Body of pancreas (tissue), 4 donors: Measurements from ENCODE around the gene AMN1. TPM values are rescaled to one million over a fixed set of nuclear protein-coding genes. Genes with fewer than 3 reads are reported as not detected.
"Not testable (repeated sequence)": the region's sequence is repeated elsewhere in the genome, so short reads cannot be mapped to it uniquely, and the experiment has no call there.

Experiments
- ATAC-seq: fragments of 150-250 bp; one replicate; pipeline ENCODE4 v1.9.1; 2016
- DNase-seq, 4 donors: peaks; one replicate each; pipeline ENCODE4 v3.0.0-alpha.2; 2019
- H3K27ac ChIP-seq, 4 donors: fragments of 200-600 bp; sonication (generic); 1 replicate in 3 of 4; 2 replicates in 1 of 4; pipeline versions ENCODE4 v1.5.1 to v1.6.1; 2016 to 2019; ENCODE audit warnings: mild to moderate bottlenecking in 1 of 4, mixed read lengths in 1 of 4, moderate library complexity in 1 of 4
- H3K27me3 ChIP-seq, 2 donors: fragments of 200-600 bp; sonication (generic); one replicate each; pipeline ENCODE4 v1.6.0; 2016; ENCODE audit warnings: mild to moderate bottlenecking in 1 of 2
- H3K36me3 ChIP-seq, 2 donors: fragments of 200-600 bp; sonication (generic); replicated peaks in 1 of 2; 2 replicates each; pipeline ENCODE4 v1.5.1; 2016; ENCODE audit warnings: low read depth in 2 of 2; ENCODE audit not compliant: insufficient read depth in 1 of 2
- H3K4me1 ChIP-seq: fragments of 200-600 bp; sonication (generic); one replicate; pipeline ENCODE4 v1.6.0; 2016
- H3K4me3 ChIP-seq, 2 donors: fragments of 200-600 bp; sonication (generic); 1 replicate in 1 of 2; 2 replicates in 1 of 2; pipeline ENCODE4 v1.5.1; 2016 to 2019
- H3K9me3 ChIP-seq, 3 donors: fragments of 200-600 bp; sonication (generic); 1 replicate in 2 of 3; 2 replicates in 1 of 3; pipeline ENCODE4 v1.5.1; 2016
- POLR2A ChIP-seq, 3 donors: fragments of 450-650 bp; IDR thresholded peaks; one replicate each; pipeline ENCODE4 v1.6.1; 2016; ENCODE audit warnings: antibody characterized with exemption in 3 of 3, mild to moderate bottlenecking in 2 of 3
- WGBS, 2 donors: methylation state at CpG; one replicate each; pipeline ENCODE4 v1.1.5; 2017; 5-methylcytosine and 5-hydroxymethylcytosine counted together
- intact Hi-C: fragments of 100-400 bp; cut with DNase I; formaldehyde crosslinking; loops from one replicate; pipeline ENCODE4 v1.15.1; 2023
- total RNA-seq, 2 donors: library from RNA; depleted of rRNA; stranded (reverse); fragments of >200 nt; gene quantifications; one replicate each; pipeline ENCODE4 v1.1.0, GENCODE V29; 2016
- TF ChIP-seq, protein P1 (sequence below), 7 experiments: fragments of 450-650 bp in 4 of 7; fragments of 200-600 bp in 3 of 7; sonication (generic) in 3 of 7; IDR thresholded peaks; one replicate each; pipeline ENCODE4 v1.5.1; 2016 to 2019; ENCODE audit warnings: antibody characterized with exemption in 7 of 7

The AMN1 gene
- total RNA-seq, 2 donors from 2014 or later: 6.5 to 13.2 TPM

DNA sequence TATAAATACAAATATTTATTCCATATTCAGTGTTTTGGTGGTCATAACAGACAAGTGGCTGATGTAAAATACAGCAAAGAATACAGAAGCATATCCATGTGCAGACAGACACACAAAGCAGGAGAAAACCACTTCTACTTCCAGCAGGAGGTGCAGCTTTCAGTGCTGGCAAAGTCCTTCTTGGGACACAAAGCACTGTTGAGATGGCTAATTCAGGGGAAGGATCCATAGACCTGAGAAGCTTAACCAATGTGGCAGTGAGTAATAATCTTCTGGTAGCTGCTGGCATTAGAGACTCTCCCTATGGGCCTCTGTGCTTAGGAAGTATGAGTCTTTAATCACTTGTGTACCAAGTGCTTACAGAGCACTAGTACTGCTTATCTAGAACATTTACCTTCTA lies 26.8 kb downstream of the AMN1 start:
- Histone ChIP-seq H3K27ac (no peak overlapping the region), H3K36me3 (no peaks in the 10 kb centered on the region), H3K9me3 (no peaks in the 10 kb centered on the region), H3K4me1 (no peaks in the 10 kb centered on the region), H3K4me3 (no peak overlapping the region), H3K27me3 (no peaks in the 10 kb centered on the region)
- no peak for ATAC-seq
- DNase-seq: no peak
- intact Hi-C loops: no loop called here
- TF ChIP-seq, protein P1, sequence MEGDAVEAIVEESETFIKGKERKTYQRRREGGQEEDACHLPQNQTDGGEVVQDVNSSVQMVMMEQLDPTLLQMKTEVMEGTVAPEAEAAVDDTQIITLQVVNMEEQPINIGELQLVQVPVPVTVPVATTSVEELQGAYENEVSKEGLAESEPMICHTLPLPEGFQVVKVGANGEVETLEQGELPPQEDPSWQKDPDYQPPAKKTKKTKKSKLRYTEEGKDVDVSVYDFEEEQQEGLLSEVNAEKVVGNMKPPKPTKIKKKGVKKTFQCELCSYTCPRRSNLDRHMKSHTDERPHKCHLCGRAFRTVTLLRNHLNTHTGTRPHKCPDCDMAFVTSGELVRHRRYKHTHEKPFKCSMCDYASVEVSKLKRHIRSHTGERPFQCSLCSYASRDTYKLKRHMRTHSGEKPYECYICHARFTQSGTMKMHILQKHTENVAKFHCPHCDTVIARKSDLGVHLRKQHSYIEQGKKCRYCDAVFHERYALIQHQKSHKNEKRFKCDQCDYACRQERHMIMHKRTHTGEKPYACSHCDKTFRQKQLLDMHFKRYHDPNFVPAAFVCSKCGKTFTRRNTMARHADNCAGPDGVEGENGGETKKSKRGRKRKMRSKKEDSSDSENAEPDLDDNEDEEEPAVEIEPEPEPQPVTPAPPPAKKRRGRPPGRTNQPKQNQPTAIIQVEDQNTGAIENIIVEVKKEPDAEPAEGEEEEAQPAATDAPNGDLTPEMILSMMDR (IDR thresholded peaks at IDR 0.05): no peak
- no peak for TF ChIP-seq POLR2A (IDR thresholded peaks at IDR 0.05)

DNA sequence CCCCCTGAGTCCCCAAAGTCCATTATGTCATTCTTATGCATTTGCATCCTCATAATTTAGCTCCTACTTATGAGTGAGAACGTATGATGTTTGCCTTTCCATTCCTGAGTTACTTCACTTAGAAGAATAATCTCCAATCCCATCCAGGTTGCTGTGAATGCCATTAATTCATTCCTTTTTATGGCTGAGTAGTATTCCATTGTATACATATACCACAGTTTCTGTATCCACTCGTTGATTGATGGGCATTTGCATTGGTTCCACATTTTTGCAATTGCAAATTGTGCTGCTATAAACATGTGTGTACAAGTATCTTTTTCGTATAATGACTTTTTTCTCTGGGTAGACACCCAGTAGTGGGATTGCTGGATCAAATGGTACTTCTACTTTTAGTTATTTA lies 38.9 kb downstream of the AMN1 start:
- intact Hi-C loops, H3K36me3 ChIP-seq, DNase-seq, H3K27me3 ChIP-seq, ATAC-seq, H3K4me1 ChIP-seq, H3K9me3 ChIP-seq, H3K27ac ChIP-seq, H3K4me3 ChIP-seq: not testable (repeated sequence)
- 92 to 94% methylated on average over 3 of the region's 3 CpGs for WGBS, 2 donors

GRCh38 chr12:31687101-31687527 lies 41.7 kb downstream of the AMN1 start:
- intact Hi-C loops: no loop called here
- H3K27me3 ChIP-seq: no peaks in the 10 kb centered on the region
- no peak for TF ChIP-seq POLR2A (IDR thresholded peaks at IDR 0.05)
- TF ChIP-seq, protein P1 (IDR thresholded peaks at IDR 0.05): no peak
- ATAC-seq (no peak), DNase-seq (peak in 1 of 4 donors; percentile 4)
- H3K36me3 ChIP-seq: peaks cover 0 to 1% of the 10 kb centered on the region in 2 donors
- peaks cover 0 to 15% (median 0%) of the 10 kb centered on the region in 3 donors for H3K9me3 ChIP-seq
- 83 to 86% methylated on average over 3 of the region's 3 CpGs for WGBS, 2 donors
- H3K4me3 ChIP-seq: no peak overlapping the region
- no peaks in the 10 kb centered on the region for H3K4me1 ChIP-seq
- no peak overlapping the region for H3K27ac ChIP-seq

- Histone ChIP-seq H3K27me3 (no peaks in the 10 kb centered on the region), H3K4me3 (no peak overlapping the region), H3K4me1 (no peaks in the 10 kb centered on the region), H3K36me3 (peaks cover 0 to 1% of the 10 kb centered on the region in 2 donors), H3K9me3 (peaks cover 0 to 15% (median 0%) of the 10 kb centered on the region in 3 donors), H3K27ac (no peak overlapping the region)
- no peak for ATAC-seq
- 76 to 82% methylated on average over 3 of the region's 3 CpGs for WGBS, 2 donors
- no peak for DNase-seq
- intact Hi-C loops: no loop called here
- TF ChIP-seq, protein P1 (IDR thresholded peaks at IDR 0.05): no peak
- TF ChIP-seq POLR2A (IDR thresholded peaks at IDR 0.05): no peak
Observed at GRCh38 chr12:31685801-31686200, 43.0 kb downstream of the AMN1 start.

DNA sequence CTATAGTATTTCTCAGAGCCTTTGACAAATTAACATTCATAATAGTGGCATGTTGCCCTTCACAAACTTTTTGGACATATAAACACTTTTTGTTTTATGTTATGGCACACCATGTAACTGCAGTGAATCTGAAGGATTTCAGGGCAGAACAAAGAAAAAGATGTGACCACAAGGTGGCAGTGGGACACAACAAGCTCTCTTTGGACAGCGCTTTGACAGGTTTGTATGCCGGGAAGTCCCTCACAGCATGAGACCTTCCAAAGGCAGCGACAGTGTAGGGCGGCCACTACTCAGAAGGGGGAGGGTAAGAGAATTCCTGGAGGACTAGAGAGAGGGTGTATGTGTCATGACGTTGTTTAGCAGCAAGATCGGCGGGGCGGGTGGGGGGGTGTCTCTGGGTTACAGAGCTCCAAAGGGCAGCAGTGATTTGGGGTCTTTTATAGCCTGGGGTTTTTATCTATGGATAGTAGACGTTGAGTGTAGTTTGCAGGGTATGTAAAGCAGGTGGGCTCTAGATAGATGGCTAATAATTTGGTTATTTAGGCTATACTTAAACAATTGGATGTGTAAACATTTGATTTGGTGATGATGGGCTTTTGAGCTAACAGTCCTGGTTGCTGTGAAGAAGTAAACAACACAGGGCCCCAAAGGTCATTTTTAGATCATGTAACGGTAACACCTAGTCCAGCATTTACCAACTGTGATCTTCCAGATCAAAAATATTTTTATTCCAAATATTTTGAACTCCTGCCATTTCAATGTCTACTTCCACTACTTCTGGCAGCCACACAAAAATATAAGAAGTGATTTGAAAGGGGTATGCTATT lies 46.5 kb downstream of the AMN1 start:
- 66 to 67% methylated on average over 10 of the region's 10 CpGs for WGBS, 2 donors
- Histone ChIP-seq H3K27ac (no peak overlapping the region), H3K9me3 (peaks cover 0 to 15% (median 0%) of the 10 kb centered on the region in 3 donors), H3K36me3 (no peaks in the 10 kb centered on the region), H3K4me1 (no peaks in the 10 kb centered on the region), H3K4me3 (no peak overlapping the region), H3K27me3 (no peaks in the 10 kb centered on the region)
- TF ChIP-seq, protein P1 (IDR thresholded peaks at IDR 0.05): peak; percentile 23 to 74 (median 62)
- TF ChIP-seq POLR2A (IDR thresholded peaks at IDR 0.05): no peak
- intact Hi-C loops: no loop called here
- DNase-seq (peak; percentile 41 to 72 (median 44)), ATAC-seq (peak; percentile 56)
